Caco-2 (cell line): ENCODE data around the gene MBD4. TPM values are rescaled to one million over a fixed set of nuclear protein-coding genes. Genes with fewer than 3 reads are reported as not detected.

Experiments used
- BruUV-seq: library from RNA; stranded (reverse); fragments of 400-500 nt; replicated peaks from 2 replicates; lab custom pipeline; 2021; lab: Mats Ljungman, UMichigan
- CTCF ChIA-PET: fragments of 300-600 bp; sonication (Branson Sonifier 250); formaldehyde crosslinking; loops from one replicate; lab custom pipeline; 2022; ENCODE audit warnings: antibody characterized with exemption; lab: Charles Lee
- POLR2A ChIA-PET: fragments of 300-600 bp; sonication (Branson Sonifier 250); formaldehyde crosslinking; loops from one replicate; lab custom pipeline; 2022; ENCODE audit warnings: antibody characterized with exemption; lab: Charles Lee
- DNase-seq, 2 experiments: peaks; one replicate each; pipeline versions ENCODE4 v3.0.0 to v3.0.0-alpha.2; 2020 to 2022
- H3K27me3 ChIP-seq: replicated peaks from 2 replicates; pipeline ENCODE4 v1.6.0; 2011; ENCODE audit warnings: low read length; ENCODE audit not compliant: control insufficient read depth, insufficient read depth
- H3K36me3 ChIP-seq: 2 replicates; pipeline ENCODE4 v1.5.1; 2011; ENCODE audit warnings: low read length; ENCODE audit not compliant: control insufficient read depth, insufficient read depth
- H3K4me1 ChIP-seq: fragments of 250-450 bp; sonication (Bioruptor Pico); 2 replicates; pipeline ENCODE4 v1.5.1; 2020; ENCODE audit warnings: mild to moderate bottlenecking
- H3K4me3 ChIP-seq: 2 replicates; pipeline ENCODE4 v1.5.1; 2011; ENCODE audit warnings: low read depth, mild to moderate bottlenecking, control low read depth, low read length
- H3K9me3 ChIP-seq: fragments of 250-450 bp; sonication (Bioruptor Pico); 2 replicates; pipeline ENCODE4 v1.5.1; 2020; ENCODE audit warnings: mild to moderate bottlenecking, moderate library complexity
- H3K27ac Mint-ChIP-seq: one replicate; pipeline ENCODE4 v1.8.0; 2022; ENCODE audit warnings: mixed read lengths; ENCODE audit not compliant: unreplicated experiment
- H3K27me3 Mint-ChIP-seq: one replicate; pipeline ENCODE4 v1.8.0; 2022; ENCODE audit warnings: mixed read lengths; ENCODE audit not compliant: insufficient read depth, unreplicated experiment
- H3K36me3 Mint-ChIP-seq: one replicate; pipeline ENCODE4 v1.8.0; 2022; ENCODE audit warnings: mild to moderate bottlenecking, mixed read lengths; ENCODE audit not compliant: insufficient read depth, unreplicated experiment
- H3K4me1 Mint-ChIP-seq: one replicate; pipeline ENCODE4 v1.8.0; 2022; ENCODE audit warnings: low read depth, mixed read lengths; ENCODE audit not compliant: unreplicated experiment
- H3K4me3 Mint-ChIP-seq: one replicate; pipeline ENCODE4 v1.8.0; 2022; ENCODE audit warnings: mild to moderate bottlenecking, moderate library complexity, mixed read lengths; ENCODE audit not compliant: unreplicated experiment
- H3K9me3 Mint-ChIP-seq: one replicate; pipeline ENCODE4 v1.8.0; 2022; ENCODE audit warnings: mixed read lengths; ENCODE audit not compliant: unreplicated experiment
- CTCF ChIP-seq, 2 experiments: fragments of 200-600 bp in 1 of 2; IDR thresholded peaks; 1 replicate in 1 of 2; 2 replicates in 1 of 2; pipeline versions ENCODE4 v1.5.1 to v1.8.0; 2011 to 2022; ENCODE audit warnings: antibody characterized with exemption in 1 of 2, control low read depth in 1 of 2, inconsistent platforms in 1 of 2, low read depth in 1 of 2, low read length in 1 of 2, mild to moderate bottlenecking in 1 of 2, moderate library complexity in 1 of 2; ENCODE audit not compliant: insufficient read depth in 1 of 2, severe bottlenecking in 1 of 2, unreplicated experiment in 1 of 2
- intact Hi-C: fragments of 100-400 bp; cut with micrococcal nuclease; formaldehyde crosslinking; loops from one replicate; pipeline ENCODE4 v1.10.0; 2022; ENCODE audit not compliant: unreplicated experiment
- total RNA-seq: library from RNA; stranded (reverse); gene quantifications from 2 replicates; pipeline ENCODE4 v1.2.3, GENCODE V29; 2022

The MBD4 gene
- total RNA-seq, 1 experiment from 2014 or later, result 33.5 TPM

- Mint-ChIP-seq H3K27ac (peak overlapping the region; percentile 57), H3K4me3 (peak overlapping the region; percentile 54)
These were observed 7.2 kb upstream of the MBD4 start for GRCh38 chr3:129446926-129447325.

GRCh38 chr3:129445471-129445870 is 5.7 kb upstream of the MBD4 start:
- DNase-seq, result no peak
- Histone ChIP-seq H3K27me3 (no peaks in the 10 kb centered on the region), H3K36me3 (no peaks in the 10 kb centered on the region), H3K4me3 (no peak overlapping the region), H3K4me1 (peaks cover 59% of the 10 kb centered on the region), H3K9me3 (no peaks in the 10 kb centered on the region)
- peak overlapping the region; percentile 57 for H3K27ac Mint-ChIP-seq
- no peak overlapping the region for H3K4me3 Mint-ChIP-seq
- no peaks in the 10 kb centered on the region for H3K27me3 Mint-ChIP-seq
- H3K4me1 Mint-ChIP-seq, result peaks cover 46% of the 10 kb centered on the region
- ChIA-PET CTCF (no interaction called here), POLR2A (no interaction called here)
- H3K9me3 Mint-ChIP-seq, result no peaks in the 10 kb centered on the region
- intact Hi-C loops, result no loop called here
- no TSS peak for BruUV-seq
- peaks cover 7% of the 10 kb centered on the region for H3K36me3 Mint-ChIP-seq
- no peak for TF ChIP-seq CTCF (IDR thresholded peaks at IDR 0.05; ENCODE audit: insufficient read depth in 1 of 2, low read depth in 1 of 2, low read length in 1 of 2, severe bottlenecking in 1 of 2, unreplicated experiment in 1 of 2)

More at GRCh38 chr3:129446926-129447325, 7.2 kb upstream of the MBD4 start:
- Histone ChIP-seq H3K4me3 (no peak overlapping the region), H3K9me3 (no peaks in the 10 kb centered on the region), H3K27me3 (no peaks in the 10 kb centered on the region), H3K4me1 (peaks cover 59% of the 10 kb centered on the region), H3K36me3 (no peaks in the 10 kb centered on the region)
- BruUV-seq, result no TSS peak
- Mint-ChIP-seq H3K4me1 (peaks cover 37% of the 10 kb centered on the region), H3K36me3 (peaks cover 6% of the 10 kb centered on the region), H3K9me3 (no peaks in the 10 kb centered on the region), H3K27me3 (no peaks in the 10 kb centered on the region)
- CTCF ChIA-PET, result no interaction called here
- POLR2A ChIA-PET, result no interaction called here
- no peak for TF ChIP-seq CTCF (IDR thresholded peaks at IDR 0.05; ENCODE audit: insufficient read depth in 1 of 2, low read depth in 1 of 2, low read length in 1 of 2, severe bottlenecking in 1 of 2, unreplicated experiment in 1 of 2)
- DNase-seq, result no peak
- intact Hi-C loops, result no loop called here

DNA sequence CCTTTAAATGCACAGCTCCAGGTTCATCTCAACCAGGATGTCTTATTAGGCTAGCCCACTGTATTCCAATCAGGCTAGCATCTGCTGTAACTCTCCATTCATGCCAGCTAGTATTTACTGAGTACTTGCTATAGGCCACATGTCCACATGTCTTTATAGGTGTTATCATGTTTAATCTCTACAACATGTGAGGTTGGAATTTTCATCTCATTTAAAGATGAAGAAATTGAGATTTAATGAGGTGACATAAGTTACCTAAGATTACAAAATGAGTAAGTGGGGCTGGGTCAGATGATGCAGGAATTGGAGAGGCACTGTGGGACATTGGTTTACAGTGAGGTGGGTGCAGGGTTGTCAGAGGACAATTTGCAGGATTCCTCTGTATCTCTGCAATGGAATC is 3.2 kb upstream of the MBD4 start:
- no peaks in the 10 kb centered on the region for H3K36me3 ChIP-seq
- no peak overlapping the region for H3K4me3 ChIP-seq
- H3K27ac Mint-ChIP-seq, result peak overlapping the region; percentile 17
- no TSS peak for BruUV-seq
- TF ChIP-seq CTCF (IDR thresholded peaks at IDR 0.05; ENCODE audit: insufficient read depth in 1 of 2, low read depth in 1 of 2, low read length in 1 of 2, severe bottlenecking in 1 of 2, unreplicated experiment in 1 of 2), result no peak
- intact Hi-C loops, result no loop called here
- ChIA-PET POLR2A (no interaction called here), CTCF (interaction anchor here (1.8 kb wide), 1 partner anchor 59 kb away, joined by 7 read pairs; no protein-coding TSS in a partner anchor)
- H3K4me1 Mint-ChIP-seq, result peaks cover 39% of the 10 kb centered on the region
- no peaks in the 10 kb centered on the region for H3K27me3 ChIP-seq
- H3K9me3 Mint-ChIP-seq, result no peaks in the 10 kb centered on the region
- H3K36me3 Mint-ChIP-seq, result peaks cover 23% of the 10 kb centered on the region
- no peak for DNase-seq
- H3K4me1 ChIP-seq, result peaks cover 50% of the 10 kb centered on the region
- no peaks in the 10 kb centered on the region for H3K9me3 ChIP-seq
- H3K4me3 Mint-ChIP-seq, result no peak overlapping the region
- no peaks in the 10 kb centered on the region for H3K27me3 Mint-ChIP-seq
